ENCODE measurements around the gene DLGAP5.

DNA sequence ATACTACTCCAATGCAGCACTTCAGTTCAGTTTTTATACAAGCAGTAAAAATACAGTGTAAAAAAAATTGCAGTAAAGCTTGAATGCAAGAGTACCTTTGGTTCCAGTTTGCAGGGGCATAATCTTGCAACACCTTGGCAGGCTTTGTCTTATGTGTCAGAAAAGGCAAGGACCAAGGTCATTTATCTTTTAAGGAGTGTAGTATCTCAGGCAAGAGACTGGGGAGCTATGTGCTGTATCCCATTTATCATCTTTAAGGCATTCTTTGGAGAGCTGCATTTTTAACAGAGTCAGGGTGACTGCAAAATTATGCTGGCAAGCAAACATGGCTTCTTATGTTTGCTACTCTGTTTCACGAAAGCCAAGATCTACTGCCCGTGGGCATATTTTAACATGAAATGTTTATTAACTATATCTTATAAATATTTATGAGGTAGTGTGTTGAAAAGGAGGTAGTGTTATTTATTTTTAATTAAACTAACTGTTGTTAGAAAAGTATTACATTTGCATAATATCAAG is 14.8 kb upstream of the DLGAP5 start:
- TF ChIP-seq, protein P1, sequence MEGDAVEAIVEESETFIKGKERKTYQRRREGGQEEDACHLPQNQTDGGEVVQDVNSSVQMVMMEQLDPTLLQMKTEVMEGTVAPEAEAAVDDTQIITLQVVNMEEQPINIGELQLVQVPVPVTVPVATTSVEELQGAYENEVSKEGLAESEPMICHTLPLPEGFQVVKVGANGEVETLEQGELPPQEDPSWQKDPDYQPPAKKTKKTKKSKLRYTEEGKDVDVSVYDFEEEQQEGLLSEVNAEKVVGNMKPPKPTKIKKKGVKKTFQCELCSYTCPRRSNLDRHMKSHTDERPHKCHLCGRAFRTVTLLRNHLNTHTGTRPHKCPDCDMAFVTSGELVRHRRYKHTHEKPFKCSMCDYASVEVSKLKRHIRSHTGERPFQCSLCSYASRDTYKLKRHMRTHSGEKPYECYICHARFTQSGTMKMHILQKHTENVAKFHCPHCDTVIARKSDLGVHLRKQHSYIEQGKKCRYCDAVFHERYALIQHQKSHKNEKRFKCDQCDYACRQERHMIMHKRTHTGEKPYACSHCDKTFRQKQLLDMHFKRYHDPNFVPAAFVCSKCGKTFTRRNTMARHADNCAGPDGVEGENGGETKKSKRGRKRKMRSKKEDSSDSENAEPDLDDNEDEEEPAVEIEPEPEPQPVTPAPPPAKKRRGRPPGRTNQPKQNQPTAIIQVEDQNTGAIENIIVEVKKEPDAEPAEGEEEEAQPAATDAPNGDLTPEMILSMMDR (IDR thresholded peaks at IDR 0.05; ENCODE audit: insufficient read depth, low read length, poor library complexity, severe bottlenecking), result no peak
- TF ChIP-seq EZH2phosphoT487 (conservative IDR thresholded peaks at IDR 0.05; ENCODE audit: low read length), result no peak
